Measurements from ENCODE around the gene SDE2. TPM values are rescaled to one million over a fixed set of nuclear protein-coding genes. Genes with fewer than 3 reads are reported as not detected.

SDE2 gene
- total and polyA plus RNA-seq, 2 of the 8 experiments (the other 6 are each of a cell fraction or from before 2014, with no cell fraction given) = 8.5 to 16.7 TPM

DNA sequence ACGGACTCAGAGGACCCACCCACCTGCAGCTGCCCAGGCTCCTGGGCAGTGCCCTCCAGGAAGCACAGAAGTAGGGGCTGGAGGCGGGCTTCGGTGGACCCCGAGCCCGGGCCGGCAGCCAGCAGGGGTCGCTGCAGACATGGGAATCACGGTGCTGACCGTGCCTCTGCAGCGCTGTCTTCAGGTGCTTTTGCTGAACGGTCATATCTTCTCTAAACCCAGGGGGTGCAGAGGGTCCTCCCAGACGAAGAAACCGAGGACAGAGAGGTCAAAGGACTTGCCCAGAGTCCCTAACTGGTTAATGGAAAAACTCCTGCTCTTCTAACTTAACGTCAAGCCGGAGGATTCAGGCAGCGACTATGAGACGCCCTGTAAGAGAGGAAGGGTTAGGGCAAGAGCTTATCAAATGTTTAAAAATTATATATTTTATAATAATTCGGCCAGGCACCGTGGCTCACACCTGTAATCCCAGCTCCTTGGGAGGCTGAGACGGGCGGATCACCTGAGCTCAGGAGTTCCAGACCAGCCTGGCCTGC, 36.6 kb downstream of the SDE2 start:
- no peak overlapping the region for H3K56ac ChIP-seq (replicated peaks; ENCODE audit: insufficient read length, low read depth, low read length)
- H2BK20ac ChIP-seq (ENCODE audit: low read length) = no peak overlapping the region
- H3K4me2 ChIP-seq (ENCODE audit: insufficient read depth in 1 of 2, low read depth in 2 of 2, low read length in 2 of 2) = peak overlapping the region in 1 of 2 experiments; percentile 44; a peak in 1 of 4 replicates
- no peak overlapping the region for H2BK120ac ChIP-seq (replicated peaks; ENCODE audit: low read depth, low read length)
- H4K91ac ChIP-seq (replicated peaks; ENCODE audit: insufficient read length, low read length) = no peak overlapping the region
- no peaks in the 10 kb centered on the region for H4K20me1 ChIP-seq (replicated peaks in 1 of 2; ENCODE audit: control insufficient read depth in 1 of 2, insufficient read depth in 2 of 2, low read length in 2 of 2)
- no peak overlapping the region for H2BK5ac ChIP-seq (ENCODE audit: low read depth, low read length)
- H3K9me3 ChIP-seq (ENCODE audit: insufficient read depth in 2 of 2, low read depth in 1 of 2, low read length in 1 of 2) = no peaks in the 10 kb centered on the region
- H3K23me2 ChIP-seq (ENCODE audit: low read depth, low read length) = no peaks in the 10 kb centered on the region
- FAIRE-seq = peak; percentile 55
- no peak overlapping the region for H3K23ac ChIP-seq (ENCODE audit: insufficient read length)
- no peak overlapping the region for H3K4me3 ChIP-seq (ENCODE audit: extremely low read depth in 1 of 4, insufficient read depth in 2 of 4, low read depth in 3 of 4, low read length in 4 of 4)
- H3K27ac ChIP-seq (ENCODE audit: low read depth, low read length) = no peak overlapping the region
- peak overlapping the region; percentile 53; the same call in 1 of the 2 replicates for H4K8ac ChIP-seq (ENCODE audit: extremely low read depth, insufficient read depth, low read length)
- no peaks in the 10 kb centered on the region for H3K4me1 ChIP-seq (replicated peaks in 1 of 4; ENCODE audit: control insufficient read depth in 3 of 4, insufficient read depth in 4 of 4, low read length in 3 of 4)
- no peak overlapping the region for H2BK12ac ChIP-seq (ENCODE audit: low read depth, low read length)
- peak in 1 of 2 experiments; percentile 99 for DNase-seq (ENCODE audit: low read depth in 1 of 2, low spot score in 2 of 2)
- CTCF ChIA-PET (ENCODE audit: partially characterized antibody) = interaction anchor here (0.5 to 7.4 kb wide), 58 partner anchors 8 to 1892 kb away, joined by 3 to 86 read pairs (median 4); partner anchors contain the start of genes LEFTY1, LEFTY2, PYCR2 and SDE2
- WGBS, 2 experiments (ENCODE audit: extremely low coverage in 1 of 2, insufficient coverage in 1 of 2, insufficient read length in 1 of 2, insufficient replicate concordance in 2 of 2, low coverage in 1 of 2, low lambda C conversion rate in 2 of 2, missing lambda C conversion rate in 1 of 2) = 40% methylated on average over 20 of the region's 21 CpGs; no CpG with 5 or more reads in 1 of the 2 experiments
- TF ChIP-seq RAD21 (IDR thresholded peaks at IDR 0.05 in 1 of 2, conservative IDR thresholded peaks at IDR 0.05 in 1 of 2; ENCODE audit: low read depth in 2 of 2, low read length in 2 of 2) = peak; percentile 75 to 86
- no peak for TF ChIP-seq GABPA (IDR thresholded peaks at IDR 0.05; ENCODE audit: borderline replicate concordance, insufficient read depth, low read length)
- TF ChIP-seq CTBP2 (IDR thresholded peaks at IDR 0.05; ENCODE audit: borderline replicate concordance, insufficient read depth, insufficient read length, low read length) = peak; percentile 54
- no peak for TF ChIP-seq SRF (IDR thresholded peaks at IDR 0.05; ENCODE audit: low read depth, low read length)
- TF ChIP-seq, protein P1, sequence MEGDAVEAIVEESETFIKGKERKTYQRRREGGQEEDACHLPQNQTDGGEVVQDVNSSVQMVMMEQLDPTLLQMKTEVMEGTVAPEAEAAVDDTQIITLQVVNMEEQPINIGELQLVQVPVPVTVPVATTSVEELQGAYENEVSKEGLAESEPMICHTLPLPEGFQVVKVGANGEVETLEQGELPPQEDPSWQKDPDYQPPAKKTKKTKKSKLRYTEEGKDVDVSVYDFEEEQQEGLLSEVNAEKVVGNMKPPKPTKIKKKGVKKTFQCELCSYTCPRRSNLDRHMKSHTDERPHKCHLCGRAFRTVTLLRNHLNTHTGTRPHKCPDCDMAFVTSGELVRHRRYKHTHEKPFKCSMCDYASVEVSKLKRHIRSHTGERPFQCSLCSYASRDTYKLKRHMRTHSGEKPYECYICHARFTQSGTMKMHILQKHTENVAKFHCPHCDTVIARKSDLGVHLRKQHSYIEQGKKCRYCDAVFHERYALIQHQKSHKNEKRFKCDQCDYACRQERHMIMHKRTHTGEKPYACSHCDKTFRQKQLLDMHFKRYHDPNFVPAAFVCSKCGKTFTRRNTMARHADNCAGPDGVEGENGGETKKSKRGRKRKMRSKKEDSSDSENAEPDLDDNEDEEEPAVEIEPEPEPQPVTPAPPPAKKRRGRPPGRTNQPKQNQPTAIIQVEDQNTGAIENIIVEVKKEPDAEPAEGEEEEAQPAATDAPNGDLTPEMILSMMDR (IDR thresholded peaks at IDR 0.05; ENCODE audit: control extremely low read depth in 1 of 3, insufficient read depth in 1 of 3, low read depth in 1 of 3, low read length in 3 of 3) = peak; percentile 93 to 98 (median 96)
- H3K79me1 ChIP-seq (ENCODE audit: low read depth, low read length) = no peaks in the 10 kb centered on the region
- no peak overlapping the region for H3K9ac ChIP-seq (replicated peaks in 1 of 4; ENCODE audit: extremely low read depth in 1 of 4, low read depth in 3 of 4, low read length in 3 of 4)
- POLR2A ChIA-PET (ENCODE audit: partially characterized antibody) = interaction anchor here (0.7 to 1.4 kb wide), 5 partner anchors 10 to 106 kb away, joined by 3 to 5 read pairs (median 4); partner anchors contain the start of gene SDE2
- no peaks in the 10 kb centered on the region for H3K79me2 ChIP-seq (ENCODE audit: control insufficient read depth in 1 of 2, insufficient read depth in 2 of 2, low read length in 2 of 2)
- no peak overlapping the region for H4K5ac ChIP-seq (ENCODE audit: insufficient read length, low read depth, low read length)
- no peak overlapping the region for H3K4ac ChIP-seq (replicated peaks; ENCODE audit: insufficient read length, low read depth, low read length)
- H2AK5ac ChIP-seq (ENCODE audit: low read depth, low read length) = no peak overlapping the region
- no peaks in the 10 kb centered on the region for H3K27me3 ChIP-seq (replicated peaks in 1 of 4; ENCODE audit: control insufficient read depth in 3 of 4, extremely low read depth in 1 of 4, insufficient read depth in 3 of 4, low read length in 3 of 4)
- H3K14ac ChIP-seq (ENCODE audit: insufficient read length) = no peak overlapping the region
- no peak overlapping the region for H2BK15ac ChIP-seq (ENCODE audit: low read length)
- H3K36me3 ChIP-seq (ENCODE audit: control insufficient read depth in 2 of 4, insufficient read depth in 4 of 4, low read length in 3 of 4) = no peaks in the 10 kb centered on the region
- 0 out of 2 replicates have a peak overlapping the region, but pooled peaks have one; percentile 75 for H2AFZ ChIP-seq (ENCODE audit: low read length)
- H3K18ac ChIP-seq (ENCODE audit: extremely low read depth, low read length) = no peak overlapping the region; the same call in 1 of the 2 replicates

Measured in H1 (cell line).